ENCODE data around the gene SIGLEC11. TPM values are rescaled to one million over a fixed set of nuclear protein-coding genes. Genes with fewer than 3 reads are reported as not detected.
"Not testable (repeated sequence)": the region's sequence is repeated elsewhere in the genome, so short reads cannot be mapped to it uniquely, and the experiment has no call there.

SIGLEC11 gene
- total and polyA plus RNA-seq, 7 donors = 0.60 to 2.5 (median 1.6) TPM; not detected in 1

- TF ChIP-seq CTCF (IDR thresholded peaks at IDR 0.05) (no peak), EP300 (IDR thresholded peaks at IDR 0.05) (no peak), POLR2AphosphoS5 (IDR thresholded peaks at IDR 0.05) (no peak), POLR2A (IDR thresholded peaks at IDR 0.05) (no peak)
- intact Hi-C loops (cut with DNase I) = no loop called here
- 70 to 82% methylated on average over 5 of the region's 5 CpGs for WGBS, 2 donors
- DNase-seq = no peak
- Histone ChIP-seq H3K4me3 (no peak overlapping the region), H3K27ac (no peak overlapping the region), H3K27me3 (peaks cover 0 to 30% (median 12%) of the 10 kb centered on the region in 3 donors), H3K4me1 (peaks cover 0 to 9% (median 7%) of the 10 kb centered on the region in 4 donors), H3K9me3 (no peaks in the 10 kb centered on the region), H3K36me3 (no peaks in the 10 kb centered on the region)
These were observed 7.4 kb upstream of the SIGLEC11 start for GRCh38 chr19:49968279-49968922.

GRCh38 chr19:49959892-49960291 is 1.1 kb downstream of the SIGLEC11 start:
- H3K27me3 ChIP-seq = peaks cover 0 to 17% (median 0%) of the 10 kb centered on the region in 3 donors
- H3K27ac ChIP-seq; intact Hi-C loops (cut with DNase I); H3K36me3 ChIP-seq; H3K4me3 ChIP-seq; H3K4me1 ChIP-seq; DNase-seq; H3K9me3 ChIP-seq: not testable (repeated sequence)
- 27 to 35% methylated on average over 2 of the region's 12 CpGs for WGBS, 2 donors

GRCh38 chr19:49958596-49958995 is 2.4 kb downstream of the SIGLEC11 start:
- intact Hi-C loops (cut with DNase I); H3K4me3 ChIP-seq; H3K9me3 ChIP-seq; H3K36me3 ChIP-seq; DNase-seq; H3K27ac ChIP-seq: not testable (repeated sequence)
- peaks cover 0 to 17% (median 0%) of the 10 kb centered on the region in 3 donors for H3K27me3 ChIP-seq
- WGBS, 2 donors = 70 to 72% methylated on average over 13 of the region's 13 CpGs
- H3K4me1 ChIP-seq = peaks cover 0 to 22% (median 20%) of the 10 kb centered on the region in 4 donors

- DNase-seq; H3K36me3 ChIP-seq; H3K9me3 ChIP-seq; H3K27ac ChIP-seq; intact Hi-C loops (cut with DNase I); H3K4me3 ChIP-seq: not testable (repeated sequence)
- peaks cover 0 to 27% (median 24%) of the 10 kb centered on the region in 4 donors for H3K4me1 ChIP-seq
- 56 to 59% methylated on average over 9 of the region's 9 CpGs for WGBS, 2 donors
- peaks cover 0 to 17% (median 0%) of the 10 kb centered on the region in 3 donors for H3K27me3 ChIP-seq
These were observed 2.8 kb downstream of the SIGLEC11 start for GRCh38 chr19:49958144-49958543.

GRCh38 chr19:49957262-49957915 is 3.6 kb downstream of the SIGLEC11 start:
- TF ChIP-seq EP300 (IDR thresholded peaks at IDR 0.05) (no peak), POLR2AphosphoS5 (IDR thresholded peaks at IDR 0.05) (no peak), CTCF (IDR thresholded peaks at IDR 0.05) (no peak), POLR2A (IDR thresholded peaks at IDR 0.05) (no peak)
- Histone ChIP-seq H3K36me3 (no peaks in the 10 kb centered on the region), H3K4me1 (peaks cover 0 to 34% (median 29%) of the 10 kb centered on the region in 4 donors), H3K27me3 (peaks cover 0 to 17% (median 0%) of the 10 kb centered on the region in 3 donors), H3K4me3 (no peak overlapping the region), H3K9me3 (no peaks in the 10 kb centered on the region), H3K27ac (no peak overlapping the region)
- WGBS, 2 donors = 14 to 60% methylated on average over 10 of the region's 10 CpGs
- DNase-seq = no peak
- intact Hi-C loops (cut with DNase I) = no loop called here

GRCh38 chr19:49956115-49956495 is 4.9 kb downstream of the SIGLEC11 start:
- Histone ChIP-seq H3K4me3 (no peak overlapping the region), H3K27me3 (peaks cover 0 to 18% (median 0%) of the 10 kb centered on the region in 3 donors), H3K27ac (no peak overlapping the region), H3K36me3 (no peaks in the 10 kb centered on the region), H3K9me3 (no peaks in the 10 kb centered on the region), H3K4me1 (peaks cover 0 to 45% (median 38%) of the 10 kb centered on the region in 4 donors)
- 17 to 71% methylated on average over 9 of the region's 9 CpGs for WGBS, 2 donors
- TF ChIP-seq POLR2A (IDR thresholded peaks at IDR 0.05) (no peak), CTCF (IDR thresholded peaks at IDR 0.05) (no peak), EP300 (IDR thresholded peaks at IDR 0.05) (no peak), POLR2AphosphoS5 (IDR thresholded peaks at IDR 0.05) (no peak)
- intact Hi-C loops (cut with DNase I) = no loop called here
- no peak for DNase-seq
